A375 (cell line): ENCODE data around the gene S1PR1. TPM values are rescaled to one million over a fixed set of nuclear protein-coding genes. Genes with fewer than 3 reads are reported as not detected.

Experiments used
- total RNA-seq: library from RNA; depleted of rRNA; stranded (reverse); fragments of >200 nt; shearing (Covaris generic); gene quantifications from 2 replicates; pipeline ENCODE4 v1.2.3, GENCODE V29; 2014; rRNA removed

S1PR1 gene
- 1.8 and 2.1 TPM in 2 replicates for total RNA-seq

GRCh38 chr1:101236516-101237228 lies at the start of gene S1PR1:
Gene S1PR1 (plus strand): TSS chr1:101237019. CDS start chr1:101238985, 1,966 bp downstream.

Other genes starting within 250 kb of the S1PR1 start
- gene DPH5, start 211.2 kb upstream of the S1PR1 start, total RNA-seq: 23.2 and 26.0 TPM in 2 replicates